ENCODE results near the gene RXFP4.
"Not testable (repeated sequence)": the region's sequence is repeated elsewhere in the genome, so short reads cannot be mapped to it uniquely, and the experiment has no call there.

DNA sequence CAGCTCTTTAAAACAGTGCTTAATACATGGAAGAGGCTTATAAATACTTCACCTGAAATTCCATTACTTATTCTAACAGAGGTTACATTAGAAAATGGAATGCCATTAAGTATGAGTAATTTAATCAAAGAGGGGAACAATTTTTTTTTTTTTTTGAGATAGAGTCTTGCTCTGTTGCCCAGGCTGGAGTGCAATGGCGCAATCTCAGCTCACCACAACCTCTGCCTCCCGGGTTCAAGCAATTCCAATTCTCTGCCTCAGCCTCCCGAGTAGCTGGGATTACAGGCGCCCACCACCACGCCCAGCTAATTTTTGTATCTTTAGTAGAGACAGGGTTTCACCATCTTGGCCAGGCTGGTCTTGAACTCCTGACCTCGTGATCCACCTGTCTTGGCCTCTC is 45.8 kb upstream of the RXFP4 start:
- TF ChIP-seq, protein P1, sequence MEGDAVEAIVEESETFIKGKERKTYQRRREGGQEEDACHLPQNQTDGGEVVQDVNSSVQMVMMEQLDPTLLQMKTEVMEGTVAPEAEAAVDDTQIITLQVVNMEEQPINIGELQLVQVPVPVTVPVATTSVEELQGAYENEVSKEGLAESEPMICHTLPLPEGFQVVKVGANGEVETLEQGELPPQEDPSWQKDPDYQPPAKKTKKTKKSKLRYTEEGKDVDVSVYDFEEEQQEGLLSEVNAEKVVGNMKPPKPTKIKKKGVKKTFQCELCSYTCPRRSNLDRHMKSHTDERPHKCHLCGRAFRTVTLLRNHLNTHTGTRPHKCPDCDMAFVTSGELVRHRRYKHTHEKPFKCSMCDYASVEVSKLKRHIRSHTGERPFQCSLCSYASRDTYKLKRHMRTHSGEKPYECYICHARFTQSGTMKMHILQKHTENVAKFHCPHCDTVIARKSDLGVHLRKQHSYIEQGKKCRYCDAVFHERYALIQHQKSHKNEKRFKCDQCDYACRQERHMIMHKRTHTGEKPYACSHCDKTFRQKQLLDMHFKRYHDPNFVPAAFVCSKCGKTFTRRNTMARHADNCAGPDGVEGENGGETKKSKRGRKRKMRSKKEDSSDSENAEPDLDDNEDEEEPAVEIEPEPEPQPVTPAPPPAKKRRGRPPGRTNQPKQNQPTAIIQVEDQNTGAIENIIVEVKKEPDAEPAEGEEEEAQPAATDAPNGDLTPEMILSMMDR (conservative IDR thresholded peaks at IDR 0.05; ENCODE audit: low read length) = not testable (repeated sequence)
- TF ChIP-seq EZH2phosphoT487 (IDR thresholded peaks at IDR 0.05; ENCODE audit: borderline replicate concordance) = not testable (repeated sequence)

Data from Loucy (cell line).